Activated CD8-positive, alpha-beta memory T cell treated with anti-CD3 and anti-CD28 coated beads, Interleukin-2, amount 50 U/mL, for 24 hours (primary cell): ENCODE measurements around the gene FUT6.

Experiments used
- DNase-seq: peaks from one replicate; pipeline ENCODE4 v3.0.0-alpha.2; 2020; ENCODE audit errors: extremely low read depth

Gene FUT6

DNA sequence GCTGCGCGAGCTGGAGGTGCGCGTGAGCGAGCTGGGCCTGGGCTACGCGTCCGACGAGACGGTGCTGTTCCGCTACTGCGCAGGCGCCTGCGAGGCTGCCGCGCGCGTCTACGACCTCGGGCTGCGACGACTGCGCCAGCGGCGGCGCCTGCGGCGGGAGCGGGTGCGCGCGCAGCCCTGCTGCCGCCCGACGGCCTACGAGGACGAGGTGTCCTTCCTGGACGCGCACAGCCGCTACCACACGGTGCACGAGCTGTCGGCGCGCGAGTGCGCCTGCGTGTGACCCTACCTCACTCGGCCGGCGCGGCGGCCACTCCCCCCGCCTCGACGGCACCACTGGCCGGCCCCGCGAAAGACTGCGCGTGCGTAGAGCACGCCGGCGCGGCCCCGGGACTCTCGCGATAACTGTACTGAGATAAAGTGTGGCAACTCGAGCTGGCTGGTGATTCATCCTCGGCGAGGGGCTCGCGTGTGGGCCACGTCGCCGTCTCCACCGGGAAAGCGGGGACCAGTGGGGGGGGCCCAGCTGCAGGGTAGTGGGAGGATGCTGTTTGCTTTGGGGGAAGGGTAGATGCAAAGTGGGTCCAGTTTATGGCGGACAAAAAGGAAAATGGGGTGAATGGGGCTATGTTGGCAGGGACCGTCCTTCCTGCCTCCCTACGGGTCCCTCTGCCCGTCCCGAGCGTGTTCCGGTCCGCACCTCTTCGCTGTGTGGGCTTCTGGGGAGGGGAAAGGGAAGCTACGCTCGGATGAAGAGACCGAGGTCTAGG, 11.4 kb downstream of the FUT6 start:
- peak; percentile 75 for DNase-seq

DNA sequence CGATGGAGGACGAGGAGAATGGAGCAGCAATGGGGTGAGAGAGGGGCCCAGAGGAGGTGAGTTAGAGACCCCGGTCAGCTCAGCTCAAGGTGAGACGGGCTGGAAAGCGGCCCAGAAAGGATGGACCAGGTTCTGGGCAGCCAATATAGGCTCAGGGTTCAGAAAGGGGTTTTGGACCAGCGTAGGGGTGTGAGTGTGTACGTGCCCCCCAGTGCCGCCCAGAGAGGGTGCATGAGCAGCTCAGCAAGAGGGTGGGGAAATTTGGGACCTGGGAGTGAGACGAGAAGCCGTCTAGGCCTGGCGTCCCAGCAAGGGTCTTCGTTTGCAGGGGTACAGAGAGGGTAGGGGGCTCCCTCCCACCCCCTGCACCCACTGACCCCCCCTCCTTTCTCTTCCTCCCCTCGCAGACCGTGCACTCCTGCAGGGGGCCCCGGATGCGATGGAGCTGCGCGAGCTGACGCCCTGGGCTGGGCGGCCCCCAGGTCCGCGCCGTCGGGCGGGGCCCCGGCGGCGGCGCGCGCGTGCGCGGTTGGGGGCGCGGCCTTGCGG, 12.1 kb downstream of the FUT6 start:
- no peak for DNase-seq

DNA sequence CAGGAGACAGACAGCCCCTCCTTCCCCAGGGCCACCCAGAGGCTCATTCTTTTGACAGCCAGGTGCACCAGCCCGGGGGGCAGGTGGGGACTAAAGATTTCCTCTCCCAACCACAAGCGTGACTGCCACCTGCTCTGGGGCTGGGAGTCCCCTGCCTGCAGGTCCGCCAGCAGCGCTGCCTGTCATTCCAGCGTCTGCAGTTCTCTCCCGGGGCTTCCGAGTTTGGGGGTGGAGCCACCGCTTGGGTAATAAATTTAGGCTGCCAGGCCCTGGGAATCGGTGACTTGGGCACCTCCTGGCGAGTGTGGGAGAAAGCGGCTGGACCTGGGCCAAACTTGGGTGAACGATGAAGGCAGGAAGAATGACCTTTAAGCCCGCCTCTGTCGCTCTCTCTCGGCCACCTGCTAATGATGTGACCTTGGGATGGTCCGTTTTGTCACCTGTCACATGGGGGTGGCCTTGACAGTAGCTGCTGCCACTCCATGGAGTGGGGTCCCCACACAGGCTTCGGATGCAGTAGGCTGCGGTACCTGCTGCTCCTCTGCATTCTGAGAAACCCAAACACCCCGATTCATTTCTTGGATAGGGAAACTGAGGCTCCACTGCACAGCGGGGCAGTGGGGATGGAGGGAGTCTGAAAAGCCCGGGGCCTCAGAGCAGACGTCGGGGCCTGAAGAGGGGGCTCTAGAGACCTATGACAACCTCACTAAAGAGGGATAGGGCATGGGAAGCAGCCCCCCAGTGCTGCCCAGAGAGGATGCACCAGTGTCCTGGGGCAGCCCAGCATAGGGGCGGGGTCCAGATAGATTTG, 12.8 kb downstream of the FUT6 start:
- DNase-seq = no peak

DNA sequence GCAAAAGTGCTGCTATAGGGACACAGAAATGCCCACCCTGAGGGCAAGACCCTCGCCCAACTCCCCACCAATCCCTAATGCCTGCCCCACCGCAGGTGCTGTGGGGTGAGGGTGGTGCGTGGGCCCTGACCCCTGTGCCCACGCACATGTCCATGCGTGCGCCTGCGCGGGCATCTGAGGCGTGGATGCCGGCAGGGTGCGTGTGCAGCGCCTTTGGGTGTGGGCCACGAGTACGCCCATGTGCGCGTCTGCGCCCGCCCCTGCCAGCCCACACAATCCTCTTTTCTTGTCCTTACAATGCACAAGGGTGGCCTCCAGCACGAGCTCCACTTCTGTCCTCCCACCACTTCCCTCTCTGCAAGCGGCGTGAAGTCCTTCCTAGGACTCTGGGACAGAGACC, 14.3 kb downstream of the FUT6 start:
- DNase-seq = no peak

DNA sequence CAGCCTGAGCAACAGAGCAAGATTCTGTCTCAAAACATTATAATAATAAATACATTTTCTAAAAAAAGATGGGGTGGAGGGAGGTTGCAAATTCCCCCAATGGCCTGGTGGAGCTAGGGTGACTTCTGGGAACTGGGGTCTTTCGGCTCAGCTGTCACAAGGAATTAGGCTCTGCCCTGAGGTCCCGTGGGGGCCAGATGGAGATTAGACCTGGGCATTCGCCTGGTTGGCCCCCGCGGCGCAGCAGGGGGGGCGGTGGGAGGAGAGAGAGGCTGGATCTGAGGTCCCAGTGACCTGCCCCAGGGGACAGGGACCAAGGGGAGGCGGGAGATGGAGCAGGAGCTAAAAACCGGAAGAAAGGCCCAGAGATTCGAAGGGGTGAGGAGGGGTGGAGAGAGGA, 14.8 kb downstream of the FUT6 start:
- DNase-seq = no peak

DNA sequence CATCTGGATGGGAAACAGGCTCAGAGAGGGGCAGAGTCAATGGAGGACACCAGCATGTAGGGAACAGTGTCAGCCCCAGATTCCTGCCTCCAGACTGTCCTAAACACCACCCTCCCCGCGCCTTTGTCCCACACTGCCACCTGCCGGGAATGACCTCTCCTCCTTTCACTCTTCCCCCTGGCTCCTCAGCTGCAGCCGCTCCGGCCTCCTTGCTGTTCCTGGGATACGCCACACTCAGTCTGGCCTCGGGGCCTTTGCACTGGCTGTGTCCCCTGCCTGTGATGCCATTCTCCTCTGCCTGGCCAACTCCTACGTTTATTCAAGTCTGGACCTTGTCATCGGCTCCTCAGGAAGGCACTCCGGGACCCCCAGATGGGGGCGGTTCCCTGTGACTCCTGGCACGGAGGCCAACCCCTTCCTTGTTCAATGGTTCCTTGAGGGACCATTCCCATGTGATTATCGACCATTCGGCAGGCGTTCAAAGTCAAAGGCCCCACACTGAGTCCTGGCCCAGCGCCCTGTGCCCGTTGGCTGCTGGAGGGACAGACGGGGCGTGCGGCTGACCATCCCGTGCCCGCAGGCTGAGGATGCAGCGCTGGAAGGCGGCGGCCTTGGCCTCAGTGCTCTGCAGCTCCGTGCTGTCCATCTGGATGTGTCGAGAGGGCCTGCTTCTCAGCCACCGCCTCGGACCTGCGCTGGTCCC, 15.8 kb downstream of the FUT6 start:
- no peak for DNase-seq

DNA sequence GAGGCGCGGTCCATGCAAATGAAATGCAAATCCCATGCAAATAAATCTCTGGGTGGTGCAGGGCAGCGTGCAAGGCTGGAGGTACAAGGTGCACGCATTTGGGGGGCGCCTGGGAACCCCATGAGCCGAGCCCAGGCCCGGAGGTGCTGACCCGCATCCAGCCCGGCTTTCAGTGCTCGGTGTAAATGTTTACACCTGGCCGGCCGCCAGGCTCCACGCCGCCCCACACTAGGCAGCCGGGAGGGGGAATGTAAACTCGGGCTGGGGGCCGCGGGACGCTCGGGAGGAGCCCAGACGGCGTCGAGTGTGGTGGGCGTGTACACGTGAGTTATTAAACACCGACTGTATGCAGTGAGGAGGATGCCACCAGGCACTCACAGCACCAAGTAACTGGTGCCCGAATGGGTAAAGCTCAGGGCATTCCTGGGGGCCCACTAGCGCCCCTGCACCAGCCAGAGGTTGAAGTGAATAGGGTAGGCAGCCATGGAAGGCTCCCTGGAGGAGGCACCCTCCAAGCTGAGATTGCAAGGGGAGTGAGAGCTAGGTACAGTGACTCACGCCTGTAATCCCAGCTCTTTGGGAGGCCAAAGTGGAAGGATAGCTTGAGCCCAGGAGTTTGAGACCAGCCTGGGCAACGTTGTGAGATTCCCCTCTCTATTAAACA, 17.2 kb downstream of the FUT6 start:
- no peak for DNase-seq

DNA sequence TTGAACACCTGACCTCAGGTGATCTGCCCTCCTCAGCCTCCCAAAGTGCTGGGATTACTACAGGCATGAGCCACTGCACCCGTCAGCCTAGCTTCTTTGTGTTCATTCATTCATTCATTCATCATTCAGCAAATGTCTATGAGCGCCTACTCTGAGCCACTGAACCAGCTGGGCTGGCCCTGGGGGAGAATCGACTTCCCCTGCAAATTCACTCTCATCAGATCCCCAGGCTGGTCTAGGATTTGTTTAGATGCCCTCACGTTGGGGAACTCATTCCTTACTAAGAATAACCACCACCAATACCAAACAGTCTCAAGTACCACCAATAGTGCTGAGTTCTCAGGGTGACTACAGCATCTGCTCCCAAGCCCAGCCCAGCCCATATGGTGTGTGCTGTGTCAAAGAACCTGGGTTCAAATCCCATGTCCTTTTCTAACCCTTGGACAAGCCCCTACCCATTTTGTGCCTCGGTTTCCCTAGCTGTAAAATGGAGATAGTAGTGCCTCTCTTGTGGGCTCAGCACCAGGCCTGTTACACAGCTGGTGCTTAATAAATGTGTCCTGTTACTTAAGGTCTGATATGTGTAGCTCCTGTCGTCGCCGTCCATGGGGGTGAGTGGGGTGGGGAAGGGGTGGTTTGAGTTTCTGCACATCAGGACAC, 17.9 kb downstream of the FUT6 start:
- DNase-seq = no peak

DNA sequence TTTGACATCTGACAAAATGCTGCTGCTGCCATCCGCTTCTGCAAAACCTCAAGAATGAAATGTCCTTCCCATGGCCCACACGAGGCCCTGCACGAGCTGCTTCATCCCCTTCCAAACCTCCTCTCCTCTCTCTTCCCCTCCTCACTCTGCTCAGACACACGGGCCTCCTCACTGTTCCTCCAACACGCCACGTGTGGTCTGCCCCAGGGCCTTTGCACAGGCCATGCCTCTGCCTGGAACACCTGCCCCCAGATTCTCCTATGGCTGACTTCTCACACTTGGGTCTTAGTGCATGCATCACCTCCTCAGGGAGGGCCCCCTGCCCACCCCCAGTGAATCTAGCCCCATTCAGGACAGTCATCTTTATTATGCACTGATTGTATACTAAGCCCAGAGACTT, 18.7 kb downstream of the FUT6 start:
- DNase-seq = no peak

DNA sequence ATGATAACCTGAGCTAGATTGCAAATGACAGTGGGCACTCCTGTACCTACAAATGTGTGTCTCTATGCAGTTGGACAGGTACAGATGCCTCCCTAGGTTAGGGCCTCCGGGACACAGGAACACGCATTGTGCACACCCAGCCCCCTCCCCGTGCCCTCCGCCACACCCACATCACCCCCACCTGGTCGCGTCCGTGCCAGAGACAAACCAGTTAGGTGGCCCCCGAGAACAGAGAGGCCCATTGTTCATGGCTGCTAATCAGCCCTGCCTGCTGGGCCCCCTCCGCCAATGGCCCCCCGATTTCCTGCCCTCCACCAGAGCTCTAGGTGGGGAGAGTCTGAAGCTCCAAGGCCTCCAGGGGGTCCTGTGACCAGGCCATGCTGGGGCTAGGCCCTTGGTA, 20.9 kb downstream of the FUT6 start:
- DNase-seq = no peak

DNA sequence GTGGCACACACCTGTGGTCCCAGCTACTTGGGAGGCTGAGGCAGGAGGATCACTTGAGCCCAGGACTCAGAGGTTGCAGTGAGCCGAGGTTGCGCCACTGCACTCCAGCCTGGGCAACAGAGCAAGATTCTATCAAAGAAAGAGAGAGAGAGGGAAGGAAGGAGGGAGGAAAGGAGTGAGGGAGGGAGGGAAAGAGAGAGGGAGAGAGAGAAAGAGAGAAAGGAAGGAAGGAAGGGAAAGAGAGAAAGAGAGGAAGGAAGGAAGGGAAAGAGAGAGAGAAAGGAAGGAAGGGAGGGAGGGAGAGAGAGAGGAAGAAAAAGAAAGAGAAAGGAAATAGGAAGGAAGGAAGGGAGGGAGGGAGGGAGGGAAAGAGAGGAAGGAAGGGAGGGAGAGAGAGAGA, 22.3 kb downstream of the FUT6 start:
- DNase-seq = no peak

DNA sequence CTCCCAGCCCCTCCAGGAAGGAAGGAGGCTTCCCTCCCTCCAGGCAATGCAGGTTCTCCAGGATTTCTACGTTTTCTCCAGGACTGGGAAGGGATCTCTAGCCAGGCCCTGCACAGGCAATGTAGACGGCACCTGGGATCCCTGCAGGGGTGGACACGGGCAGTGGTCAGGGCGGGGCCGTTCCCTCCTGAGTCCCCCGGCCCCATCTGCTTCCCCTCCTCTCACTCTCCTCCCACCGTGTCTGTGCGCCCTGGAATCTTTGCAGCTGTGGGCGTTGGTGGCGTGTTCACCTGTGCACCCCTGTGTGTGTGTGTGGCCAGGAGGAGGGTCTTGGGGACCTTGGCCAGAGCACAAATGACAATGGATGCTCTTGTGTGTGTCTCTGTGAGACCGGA, 24.7 kb downstream of the FUT6 start:
- DNase-seq = no peak

DNA sequence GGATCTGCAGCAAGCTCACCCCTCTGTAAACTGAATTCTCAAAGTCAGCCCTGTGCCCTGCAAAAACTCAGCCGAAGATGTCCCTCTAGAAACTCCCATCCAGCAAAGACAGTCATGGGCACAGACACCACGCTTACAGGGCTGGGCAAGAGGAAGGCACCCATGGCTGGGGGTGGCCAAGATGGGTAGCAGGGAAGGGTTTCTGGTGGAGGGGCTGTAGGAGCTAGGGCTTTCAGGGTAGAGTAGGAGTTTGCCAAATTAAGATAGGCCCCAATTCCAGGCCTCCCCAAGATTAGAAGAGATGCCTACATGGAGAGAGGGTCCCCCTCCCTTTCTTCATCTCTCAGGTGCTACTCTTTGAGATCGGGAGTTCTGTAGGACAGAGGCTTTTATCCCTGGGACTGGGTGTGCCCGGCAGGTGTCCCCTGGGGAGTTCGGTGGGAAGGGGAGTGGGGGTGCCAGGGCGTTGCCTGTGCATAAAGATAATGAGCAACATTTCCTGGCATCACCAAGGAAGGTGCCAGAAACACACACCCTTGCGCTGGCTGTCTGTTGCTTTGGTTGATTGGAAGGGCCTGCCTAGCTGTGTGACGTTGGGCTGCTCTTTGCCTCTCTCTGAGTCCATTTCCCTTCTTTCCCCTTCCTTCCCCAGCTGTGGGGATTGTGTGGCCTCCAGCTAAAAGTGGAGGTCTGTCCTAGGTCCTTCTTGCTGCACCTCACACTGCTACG, 25.2 kb downstream of the FUT6 start:
- no peak for DNase-seq

DNA sequence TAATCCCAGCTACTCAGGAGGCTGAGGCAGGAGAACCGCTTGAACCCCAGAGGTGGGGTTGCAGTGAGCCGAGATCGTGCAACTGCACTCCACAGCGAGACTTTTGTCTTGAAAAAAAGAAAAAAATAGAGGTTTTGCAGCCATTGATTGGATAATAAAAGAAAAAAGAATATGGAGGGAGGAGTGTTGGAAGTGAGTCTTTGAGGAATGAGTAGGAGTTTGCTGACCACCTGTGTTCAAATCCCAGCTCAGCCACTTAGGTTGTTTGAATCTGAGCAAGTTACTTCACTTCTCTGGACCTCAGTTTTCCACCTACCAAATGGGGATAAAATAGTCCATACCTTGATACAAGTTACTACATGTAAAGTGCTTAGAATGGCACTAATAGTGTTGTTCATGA, 28.4 kb downstream of the FUT6 start:
- no peak for DNase-seq

DNA sequence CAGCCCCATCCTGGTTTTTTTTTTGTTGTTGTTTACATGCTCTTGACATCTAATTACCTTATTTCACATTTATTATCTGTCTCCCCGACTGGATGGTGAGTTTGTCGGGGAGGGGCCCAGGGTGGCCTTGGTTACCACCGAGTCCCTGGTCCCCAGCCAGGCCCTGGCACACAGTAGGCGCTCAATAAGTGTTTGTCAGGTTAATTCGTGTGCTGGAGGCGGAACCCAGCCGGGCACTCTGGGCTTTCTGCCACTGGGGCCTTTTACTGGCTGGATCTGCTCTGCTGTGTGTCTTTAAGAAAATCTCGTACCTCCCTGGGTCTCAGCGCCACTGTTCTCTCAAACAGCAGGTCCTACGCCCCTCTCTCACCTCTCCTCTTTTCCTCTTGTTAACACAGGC, 30.0 kb downstream of the FUT6 start:
- DNase-seq = no peak

DNA sequence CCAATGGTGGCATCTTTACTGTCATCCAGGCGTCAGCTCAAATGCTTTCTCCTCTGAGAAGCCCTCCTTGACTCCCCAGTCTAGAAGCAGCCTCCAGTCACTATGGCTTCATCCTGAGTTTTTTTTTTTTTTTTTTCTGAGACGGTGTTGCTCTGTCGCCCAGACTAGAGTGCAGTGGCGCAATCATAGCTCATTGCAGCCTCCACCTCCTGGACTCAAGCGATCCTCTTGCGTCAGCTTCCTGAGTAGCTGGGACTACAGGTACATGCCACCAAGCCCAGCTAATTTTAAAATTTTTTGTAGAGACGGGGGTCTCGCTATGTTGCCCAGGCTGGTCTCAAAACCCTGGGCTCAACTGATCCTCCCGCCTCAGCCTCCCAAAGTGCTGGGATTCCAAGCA, 30.4 kb downstream of the FUT6 start:
- no peak for DNase-seq

DNA sequence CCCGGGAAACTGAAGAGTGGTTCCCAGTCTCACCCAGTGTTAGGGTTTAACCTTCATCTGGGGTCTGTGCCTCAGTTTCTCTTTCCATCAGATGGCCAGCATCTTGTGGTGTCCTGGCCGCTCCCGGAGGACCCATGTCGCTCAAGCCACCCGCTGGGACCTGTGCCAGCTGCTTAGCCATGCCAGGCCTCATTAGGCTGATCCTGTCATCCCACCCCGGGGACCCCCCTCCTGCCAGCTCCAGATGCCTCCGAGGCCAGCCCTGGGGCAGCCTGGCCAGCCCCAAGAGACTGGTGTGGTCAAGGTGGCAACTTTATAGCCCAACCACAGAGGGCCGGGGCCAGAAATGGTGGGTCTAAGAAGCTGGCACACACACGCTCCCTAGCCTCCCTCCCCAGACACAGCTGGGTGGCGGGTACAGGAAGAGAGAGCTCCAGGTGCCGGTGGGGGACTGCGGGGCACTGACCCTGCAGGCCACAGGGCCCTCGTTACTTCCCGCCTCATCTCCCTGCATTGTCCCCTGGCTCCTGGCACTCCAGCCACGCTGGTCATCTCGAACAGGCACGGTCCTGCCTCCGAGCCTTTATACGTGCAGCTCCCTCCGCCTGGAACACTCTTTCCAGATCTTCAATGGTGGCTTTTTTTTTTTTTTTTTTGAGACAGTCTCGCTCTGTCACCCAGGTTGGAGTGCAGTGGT, 31.2 kb downstream of the FUT6 start:
- DNase-seq = no peak

DNA sequence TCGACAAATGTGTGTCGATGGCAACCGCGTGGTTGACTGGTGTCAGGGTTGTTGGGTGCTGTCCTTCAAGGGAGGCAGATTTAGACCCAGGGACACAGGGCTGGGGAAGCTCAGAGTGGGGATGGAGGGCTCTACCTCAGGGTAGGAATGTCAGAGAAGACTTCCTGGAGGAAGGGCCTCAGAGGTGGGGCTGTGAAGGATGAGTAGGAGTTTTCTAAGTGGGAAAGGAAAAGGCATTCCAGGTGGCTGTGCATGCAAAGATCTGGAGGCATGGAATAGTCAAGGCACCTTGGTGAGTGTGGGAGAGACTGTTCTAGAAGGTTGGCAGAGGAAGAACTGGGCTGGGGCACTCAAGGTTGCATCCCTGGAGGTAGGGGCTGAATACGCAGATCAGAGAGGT, 32.6 kb downstream of the FUT6 start:
- no peak for DNase-seq

DNA sequence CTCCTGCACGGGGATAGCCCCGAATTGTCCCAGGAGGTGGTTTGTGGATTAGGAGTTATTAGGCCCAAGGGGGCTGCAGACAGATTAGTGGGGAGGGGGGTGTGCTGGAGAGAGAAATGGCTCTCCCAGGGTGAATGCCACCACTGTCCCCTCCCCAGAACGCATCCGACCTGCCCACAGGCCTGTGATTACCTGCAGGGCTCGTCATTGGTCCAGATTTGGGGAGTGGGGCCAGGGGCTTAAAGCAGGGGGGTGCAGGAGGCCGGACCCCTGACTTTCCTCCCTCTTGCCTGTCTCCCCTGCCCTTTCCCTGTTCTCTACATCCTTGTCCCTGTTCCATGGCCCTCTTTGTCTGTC, 33.4 kb downstream of the FUT6 start:
- DNase-seq = no peak

DNA sequence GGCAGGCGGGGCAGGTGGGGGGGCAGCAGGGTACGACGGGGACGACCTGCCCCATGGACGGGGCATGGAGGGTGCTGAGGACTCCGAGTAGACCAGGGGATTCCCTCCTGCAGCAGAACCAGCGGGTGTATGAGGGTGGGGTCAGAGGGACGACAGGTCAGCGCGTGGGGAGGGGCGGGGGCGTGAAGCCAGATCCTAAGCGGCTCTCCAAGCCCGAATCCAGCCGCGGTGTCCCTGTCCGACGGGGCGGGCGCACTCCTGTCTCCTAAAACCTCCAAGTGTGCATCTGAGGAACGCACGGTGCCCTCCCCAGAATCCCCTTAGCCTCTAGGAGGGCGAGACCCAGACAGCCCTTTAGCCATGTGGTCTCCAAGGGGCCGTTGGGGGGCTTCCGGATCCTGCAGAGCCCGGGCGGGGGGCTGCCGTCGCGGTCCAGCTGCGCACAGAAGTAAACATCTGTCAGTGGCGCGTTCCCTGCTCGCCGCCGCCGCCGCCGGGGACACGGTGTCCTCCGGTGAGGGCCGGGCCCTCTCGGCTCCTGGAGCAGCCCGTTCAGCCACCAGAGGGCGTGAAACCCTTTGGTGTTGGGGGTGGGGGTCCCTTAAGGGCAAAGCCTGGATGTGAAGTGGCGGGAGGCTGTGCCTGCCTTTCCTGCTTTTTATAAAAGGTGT, 33.9 kb downstream of the FUT6 start:
- no peak for DNase-seq
